Endodermal cell (in vitro differentiated cells): ENCODE data around the gene DGCR8. TPM values are rescaled to one million over a fixed set of nuclear protein-coding genes. Genes with fewer than 3 reads are reported as not detected.

ENCODE experiments used
- DNase-seq: peaks from one replicate; pipeline ENCODE4 v3.0.0-alpha.2; 2017
- H3K27ac ChIP-seq: 2 replicates; pipeline ENCODE4 v1.5.1; 2013; ENCODE audit warnings: mild to moderate bottlenecking, low read depth, low read length, moderate library complexity
- H3K27me3 ChIP-seq: 2 replicates; pipeline ENCODE4 v1.6.1; 2013; ENCODE audit warnings: mild to moderate bottlenecking, low read length, moderate library complexity; ENCODE audit not compliant: insufficient read depth, control insufficient read depth, poor library complexity, severe bottlenecking
- H3K36me3 ChIP-seq: 2 replicates; pipeline ENCODE4 v1.7.0; 2013; ENCODE audit warnings: mild to moderate bottlenecking, low read length, moderate library complexity; ENCODE audit not compliant: control insufficient read depth, insufficient read depth
- H3K4me1 ChIP-seq: one replicate; pipeline ENCODE4 v1.7.0; 2013; ENCODE audit warnings: low read length; ENCODE audit not compliant: control insufficient read depth, insufficient read depth
- H3K4me3 ChIP-seq: 2 replicates; pipeline ENCODE4 v1.5.1; 2013; ENCODE audit warnings: mild to moderate bottlenecking, low read length, moderate library complexity
- H3K9ac ChIP-seq: 2 replicates; pipeline ENCODE4 v1.6.1; 2013; ENCODE audit warnings: mild to moderate bottlenecking, low read length, moderate library complexity; ENCODE audit not compliant: poor library complexity, severe bottlenecking; ENCODE audit errors: extremely low read depth
- H3K9me3 ChIP-seq: 2 replicates; pipeline ENCODE4 v1.6.1; 2013; ENCODE audit warnings: mild to moderate bottlenecking, low read length, moderate library complexity; ENCODE audit not compliant: control insufficient read depth
- H3K27ac Mint-ChIP-seq: 2 replicates; pipeline ENCODE4 v1.8.0; 2020; ENCODE audit warnings: mixed read lengths
- H3K27me3 Mint-ChIP-seq: 2 replicates; pipeline ENCODE4 v1.8.0; 2021; ENCODE audit warnings: mild to moderate bottlenecking, mixed read lengths; ENCODE audit not compliant: insufficient read depth
- H3K36me3 Mint-ChIP-seq: 2 replicates; pipeline ENCODE4 v1.8.0; 2020; ENCODE audit warnings: low read depth, mixed read lengths
- H3K4me1 Mint-ChIP-seq: 2 replicates; pipeline ENCODE4 v1.8.0; 2020; ENCODE audit warnings: mixed read lengths
- H3K4me3 Mint-ChIP-seq: 2 replicates; pipeline ENCODE4 v1.8.0; 2020; ENCODE audit warnings: mild to moderate bottlenecking, moderate library complexity, mixed read lengths
- H3K9me3 Mint-ChIP-seq: 2 replicates; pipeline ENCODE4 v1.8.0; 2020; ENCODE audit warnings: mild to moderate bottlenecking, mixed read lengths
- CTCF ChIP-seq: fragments of 200-600 bp; sonication (generic); conservative IDR thresholded peaks from 2 replicates; pipeline ENCODE4 v1.5.0; 2021; ENCODE audit warnings: antibody characterized with exemption, mild to moderate bottlenecking
- WGBS, 2 experiments: methylation state at CpG; one replicate each; pipeline versions ENCODE4 v1.1.5 to v1.1.7; 2013; ENCODE audit warnings: missing lambda C conversion rate in 2 of 2, mixed read lengths in 1 of 2; ENCODE audit not compliant: insufficient coverage in 1 of 2, insufficient read length in 1 of 2; 5-methylcytosine and 5-hydroxymethylcytosine counted together
- total RNA-seq, 2 donors: library from RNA; stranded (reverse); fragmentation: NEBNext Ultra II Directional in 1 of 2; extraction: Animal tissue kit (Norgen Biotek cat#: 25700) in 1 of 2; gene quantifications; 2 replicates in 1 of 2; 3 replicates in 1 of 2; pipeline ENCODE4 v1.2.1, GENCODE V29; 2021

DGCR8 gene
- total RNA-seq, 2 donors from 2014 or later = 61.3 to 76.1 TPM

DNA sequence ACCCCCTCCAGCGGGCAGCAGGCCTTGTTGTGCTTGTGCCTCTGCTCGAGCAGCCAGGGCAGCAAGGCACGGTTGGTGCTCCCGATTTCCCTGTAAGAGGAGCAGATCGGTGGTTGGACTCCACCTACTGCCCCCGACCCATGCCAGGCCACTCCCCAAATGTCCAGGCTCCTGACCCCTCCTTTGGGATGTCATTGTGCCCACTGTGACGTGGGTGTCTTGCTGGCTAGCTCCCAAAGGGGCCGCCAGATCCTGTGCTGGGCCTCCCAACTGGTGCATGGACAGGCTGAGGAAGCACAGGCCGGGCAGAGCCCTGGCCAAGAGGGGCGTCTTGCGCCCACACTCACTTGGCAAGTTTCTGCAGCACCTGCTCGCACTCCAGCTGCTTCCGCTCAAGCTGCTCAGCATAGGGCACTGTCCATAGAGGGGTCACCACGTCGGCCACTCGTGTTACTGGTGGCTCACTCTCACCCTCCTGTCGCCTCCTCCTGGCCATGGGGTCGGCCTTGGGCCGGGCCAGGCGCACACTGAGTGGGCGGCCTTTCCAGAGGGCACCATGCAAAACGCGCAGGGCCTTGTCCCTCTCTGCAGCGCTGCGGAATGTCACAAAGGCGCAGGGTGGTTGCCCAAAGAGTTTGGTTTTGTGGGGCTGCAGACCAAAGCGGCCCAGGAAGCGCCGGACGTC, 35.8 kb downstream of the DGCR8 start, which contains the start of gene RANBP1:
RANBP1 (plus strand) TSS at position 414 of the 685 bp plus-strand sequence; CDS start at position 495, 81 bp downstream.
- H3K36me3 Mint-ChIP-seq = peaks cover 38% of the 10 kb centered on the region

DNA sequence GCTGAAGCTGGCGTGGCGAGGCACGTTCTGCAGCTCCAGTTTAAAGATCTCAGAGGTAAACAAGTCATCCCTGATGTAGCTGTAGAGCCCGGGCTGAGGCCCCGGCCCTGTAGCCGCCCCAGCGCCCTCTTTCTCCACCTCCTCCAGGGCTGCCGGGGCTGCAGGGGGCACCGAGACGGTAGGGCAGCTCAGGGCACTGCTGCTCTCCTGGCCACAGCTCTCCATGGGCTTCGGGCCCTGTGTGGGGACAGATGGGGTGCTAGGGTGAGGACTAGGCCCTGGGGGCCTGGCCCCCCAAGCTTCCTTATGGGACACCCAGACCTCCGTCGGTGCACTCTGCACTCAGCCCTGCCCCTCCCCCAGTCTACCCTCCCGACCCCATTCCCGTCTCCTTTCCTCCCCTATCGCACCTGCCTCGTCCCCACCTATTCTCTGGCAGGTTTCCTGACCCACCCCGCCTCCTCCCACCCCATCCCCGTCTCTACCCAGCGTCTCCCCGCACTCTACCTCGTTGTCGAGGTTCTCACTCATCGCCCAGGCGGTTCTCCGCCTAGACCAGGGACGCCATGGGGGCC, 36.4 kb downstream of the DGCR8 start:
- 19 to 71% methylated on average over 3 to 27 of the region's 27 CpGs for WGBS, 2 experiments
- DNase-seq = no peak
- Mint-ChIP-seq H3K36me3 (peaks cover 37% of the 10 kb centered on the region), H3K9me3 (no peaks in the 10 kb centered on the region), H3K27ac (peak overlapping the region; percentile 94), H3K27me3 (no peaks in the 10 kb centered on the region), H3K4me3 (peak overlapping the region; percentile 89), H3K4me1 (peaks cover 5% of the 10 kb centered on the region)
- Histone ChIP-seq H3K9me3 (no peaks in the 10 kb centered on the region), H3K27me3 (no peaks in the 10 kb centered on the region), H3K9ac (peak overlapping the region; percentile 86), H3K36me3 (peaks cover 51% of the 10 kb centered on the region), H3K4me1 (peaks cover 7% of the 10 kb centered on the region), H3K27ac (peak overlapping the region; percentile 88), H3K4me3 (peak overlapping the region; percentile 88)
- no peak for TF ChIP-seq CTCF

More for the DNA sequence above, 35.8 kb downstream of the DGCR8 start, which contains the start of gene RANBP1:
- no peak for TF ChIP-seq CTCF
- Mint-ChIP-seq H3K9me3 (no peaks in the 10 kb centered on the region), H3K27me3 (no peaks in the 10 kb centered on the region), H3K4me3 (peak within 1 kb of the TSS; percentile 89), H3K27ac (peak within 1 kb of the TSS; percentile 94), H3K4me1 (peaks cover 5% of the 10 kb centered on the region)
- peak within 1 kb of the TSS; percentile 88 for H3K27ac ChIP-seq
- peaks cover 7% of the 10 kb centered on the region for H3K4me1 ChIP-seq
- DNase-seq = no peak
- WGBS, 2 experiments = 90 to 91% methylated on average over 30 of the region's 30 CpGs
- H3K27me3 ChIP-seq = no peaks in the 10 kb centered on the region
- peak within 1 kb of the TSS; percentile 88 for H3K4me3 ChIP-seq
- H3K36me3 ChIP-seq = peaks cover 47% of the 10 kb centered on the region
- peak within 1 kb of the TSS; percentile 86 for H3K9ac ChIP-seq
- no peaks in the 10 kb centered on the region for H3K9me3 ChIP-seq

DNA sequence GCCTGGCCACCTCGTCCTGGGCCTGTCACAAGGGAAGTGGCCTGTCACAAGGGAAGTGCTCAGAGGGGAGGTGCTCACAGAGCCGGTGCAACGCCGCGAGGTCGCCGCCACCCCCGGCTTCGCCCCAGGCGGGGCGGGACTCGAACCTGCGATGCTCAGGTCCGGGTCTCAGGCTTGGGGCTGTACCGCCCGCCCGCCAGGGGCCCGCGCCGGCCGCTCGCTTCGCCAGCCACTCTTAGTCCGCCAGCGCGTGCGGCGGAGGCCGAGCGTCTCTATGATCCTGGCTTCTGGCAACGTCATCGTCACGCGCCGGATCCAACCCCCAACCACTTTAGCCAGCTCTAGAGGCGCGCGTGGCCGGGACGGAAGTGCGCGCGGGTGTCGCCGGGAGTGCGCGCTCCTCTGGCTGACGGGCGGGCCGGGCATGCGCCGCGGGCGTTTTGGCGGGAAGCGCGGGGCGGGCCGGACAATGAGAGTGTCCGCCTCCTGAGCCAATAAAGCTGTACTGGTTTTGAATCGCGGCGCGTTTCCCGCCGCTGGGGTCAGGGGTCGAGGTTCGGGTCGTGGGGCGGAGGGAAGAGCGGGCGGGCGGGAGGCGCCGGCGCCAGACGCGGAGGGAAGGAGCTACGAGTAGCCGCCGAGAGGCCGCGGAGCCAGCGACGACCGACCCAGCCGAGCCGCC, 37.1 kb downstream of the DGCR8 start, which contains the start of gene TRMT2A:
TRMT2A (minus strand) TSS at position 276 of the 682 bp plus-strand sequence. CDS start 320 bp downstream, outside the sequence.
- peak within 1 kb of the TSS; percentile 89 for H3K4me3 Mint-ChIP-seq
- H3K27ac Mint-ChIP-seq = peak within 1 kb of the TSS; percentile 94
- Histone ChIP-seq H3K4me3 (peak within 1 kb of the TSS; percentile 95), H3K27me3 (no peaks in the 10 kb centered on the region), H3K9me3 (no peaks in the 10 kb centered on the region), H3K27ac (peak within 1 kb of the TSS; percentile 88), H3K9ac (peak within 1 kb of the TSS; percentile 95), H3K4me1 (peaks cover 7% of the 10 kb centered on the region), H3K36me3 (peaks cover 56% of the 10 kb centered on the region)
- TF ChIP-seq CTCF = peak; percentile 29
- H3K27me3 Mint-ChIP-seq = no peaks in the 10 kb centered on the region
- WGBS, 2 experiments = 0% methylated on average over 23 to 88 of the region's 88 CpGs
- peak; percentile 99 for DNase-seq
- H3K9me3 Mint-ChIP-seq = no peaks in the 10 kb centered on the region
- H3K4me1 Mint-ChIP-seq = peaks cover 5% of the 10 kb centered on the region
- peaks cover 41% of the 10 kb centered on the region for H3K36me3 Mint-ChIP-seq
